Type B pancreatic cell (in vitro differentiated cells): ENCODE data around the gene FAM89A. TPM values are rescaled to one million over a fixed set of nuclear protein-coding genes. Genes with fewer than 3 reads are reported as not detected.
"Not testable (repeated sequence)": the region's sequence is repeated elsewhere in the genome, so short reads cannot be mapped to it uniquely, and the experiment has no call there.

Experiments used
- DNase-seq: peaks from one replicate; pipeline ENCODE4 v3.0.0; 2021; ENCODE audit warnings: mixed read lengths; ENCODE audit not compliant: unreplicated experiment; ENCODE audit errors: extremely low spot score
- H3K27ac Mint-ChIP-seq: 2 replicates; pipeline ENCODE4 v1.8.0; 2021; ENCODE audit warnings: mild to moderate bottlenecking, mixed read lengths
- H3K27me3 Mint-ChIP-seq: 2 replicates; pipeline ENCODE4 v1.8.0; 2021; ENCODE audit warnings: mixed read lengths
- H3K36me3 Mint-ChIP-seq: 2 replicates; pipeline ENCODE4 v1.8.0; 2021; ENCODE audit warnings: mixed read lengths
- H3K4me1 Mint-ChIP-seq: one replicate; pipeline ENCODE4 v1.8.0; 2021; ENCODE audit warnings: mixed read lengths; ENCODE audit not compliant: unreplicated experiment
- H3K4me3 Mint-ChIP-seq: 2 replicates; pipeline ENCODE4 v1.8.0; 2021; ENCODE audit warnings: mild to moderate bottlenecking, mixed read lengths
- H3K9me3 Mint-ChIP-seq: 2 replicates; pipeline ENCODE4 v1.8.0; 2021; ENCODE audit warnings: mixed read lengths
- CTCF ChIP-seq: fragments of 200-600 bp; sonication (generic); conservative IDR thresholded peaks from 2 replicates; pipeline ENCODE4 v1.5.0; 2021; ENCODE audit warnings: antibody characterized with exemption, mild to moderate bottlenecking
- total RNA-seq: library from RNA; stranded (reverse); gene quantifications from 2 replicates; pipeline ENCODE4 v1.2.1, GENCODE V29; 2021; ENCODE audit warnings: low replicate concordance

Gene FAM89A
- total RNA-seq, 1 donor from 2014 or later, result 11.9 TPM

GRCh38 chr1:231057410-231057809 lies 17.4 kb upstream of the FAM89A start:
- DNase-seq, result no peak
- H3K4me1 Mint-ChIP-seq, result peaks cover 18% of the 10 kb centered on the region
- H3K4me3 Mint-ChIP-seq, result no peak overlapping the region
- H3K27me3 Mint-ChIP-seq, result peaks cover 8% of the 10 kb centered on the region
- H3K27ac Mint-ChIP-seq, result no peak overlapping the region
- peaks cover 10% of the 10 kb centered on the region for H3K9me3 Mint-ChIP-seq
- no peaks in the 10 kb centered on the region for H3K36me3 Mint-ChIP-seq
- TF ChIP-seq CTCF, result no peak

DNA sequence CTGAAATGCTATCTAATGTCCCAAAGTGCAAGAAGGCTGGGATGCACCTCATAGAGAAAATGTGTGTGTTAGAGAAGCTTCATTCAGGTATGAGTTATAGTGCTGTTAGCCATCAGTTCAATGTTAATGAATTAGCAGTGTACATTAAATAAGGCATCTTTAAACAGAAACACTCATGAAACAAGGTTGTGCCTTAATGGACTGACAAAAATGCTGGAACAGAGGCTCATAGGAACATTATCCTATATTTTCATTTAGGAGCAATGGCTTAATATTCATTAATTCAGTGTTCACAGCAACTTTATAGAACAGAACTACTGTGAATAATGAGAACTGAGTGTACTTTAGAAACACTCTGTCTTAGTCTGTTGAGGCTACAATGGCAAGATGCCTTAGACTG lies 15.2 kb upstream of the FAM89A start:
- Mint-ChIP-seq H3K27ac (no peak overlapping the region), H3K4me3 (no peak overlapping the region), H3K27me3 (peaks cover 5% of the 10 kb centered on the region), H3K9me3 (peaks cover 10% of the 10 kb centered on the region), H3K4me1 (peaks cover 18% of the 10 kb centered on the region), H3K36me3 (no peaks in the 10 kb centered on the region)
- TF ChIP-seq CTCF, result no peak
- DNase-seq, result no peak

DNA sequence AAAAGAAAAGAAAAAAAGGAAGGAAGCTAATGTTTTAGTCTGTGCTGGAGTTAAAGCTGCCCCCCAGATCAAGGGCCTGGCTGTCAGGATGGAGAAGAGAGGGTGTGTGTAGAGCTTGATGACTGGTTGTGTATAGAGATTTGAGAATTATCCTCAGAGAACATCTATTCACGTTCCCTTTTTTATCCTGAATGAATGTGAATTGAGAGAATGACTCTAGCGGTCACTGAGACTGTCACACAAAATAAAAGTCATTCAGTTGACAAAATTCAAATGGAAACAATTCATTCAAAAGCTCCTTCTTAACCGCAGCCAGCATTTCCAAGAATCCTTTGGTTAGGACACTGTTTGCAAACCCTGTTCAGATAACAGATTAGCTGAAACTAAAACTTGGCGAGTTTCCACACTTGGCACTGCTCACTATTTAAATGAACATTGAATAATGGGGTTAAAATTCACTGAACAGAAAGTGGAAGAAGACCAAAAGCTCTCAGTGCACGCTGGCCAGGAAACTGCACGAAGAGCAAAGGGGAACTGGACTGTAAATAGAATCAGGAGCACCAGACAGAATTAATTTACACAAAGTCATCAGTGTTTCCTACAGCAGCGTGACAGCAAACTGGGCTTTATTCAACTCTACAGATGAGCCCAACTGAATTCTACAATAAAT lies 13.6 kb upstream of the FAM89A start:
- Mint-ChIP-seq H3K27me3 (peaks cover 16% of the 10 kb centered on the region), H3K4me1 (peaks cover 14% of the 10 kb centered on the region), H3K27ac (peak overlapping the region; percentile 21), H3K9me3 (peaks cover 10% of the 10 kb centered on the region), H3K4me3 (no peak overlapping the region), H3K36me3 (no peaks in the 10 kb centered on the region)
- no peak for DNase-seq
- TF ChIP-seq CTCF, result no peak

- TF ChIP-seq CTCF, result no peak
- no peaks in the 10 kb centered on the region for H3K36me3 Mint-ChIP-seq
- H3K4me1 Mint-ChIP-seq, result peaks cover 12% of the 10 kb centered on the region
- no peak overlapping the region for H3K27ac Mint-ChIP-seq
- no peak overlapping the region for H3K4me3 Mint-ChIP-seq
- no peak for DNase-seq
- H3K9me3 Mint-ChIP-seq, result peaks cover 10% of the 10 kb centered on the region
- peaks cover 22% of the 10 kb centered on the region for H3K27me3 Mint-ChIP-seq
These were observed 12.7 kb upstream of the FAM89A start for GRCh38 chr1:231052777-231053176.

DNA sequence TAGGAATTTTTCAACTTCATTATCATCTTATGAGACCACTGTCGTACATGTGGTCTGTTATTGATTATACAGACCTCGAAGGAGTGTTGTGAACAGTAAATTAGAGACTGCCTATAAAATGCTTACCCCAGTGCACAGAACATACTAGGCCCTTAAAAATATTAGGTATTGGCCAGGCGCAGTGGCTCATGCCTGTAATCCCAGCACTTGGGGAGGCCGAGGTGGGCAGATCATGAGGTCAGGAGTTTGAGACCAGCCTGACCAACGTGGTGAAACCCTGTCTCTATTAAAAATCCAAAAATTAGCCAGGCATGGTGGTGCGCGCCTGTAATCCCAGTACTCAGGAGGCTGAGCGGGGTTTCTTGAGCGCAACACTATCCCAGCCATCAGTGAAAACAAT lies 10.9 kb upstream of the FAM89A start:
- peaks cover 12% of the 10 kb centered on the region for H3K4me1 Mint-ChIP-seq
- not testable (repeated sequence) for H3K27ac Mint-ChIP-seq, H3K9me3 Mint-ChIP-seq, H3K4me3 Mint-ChIP-seq, DNase-seq, H3K36me3 Mint-ChIP-seq
- H3K27me3 Mint-ChIP-seq, result peaks cover 33% of the 10 kb centered on the region

DNA sequence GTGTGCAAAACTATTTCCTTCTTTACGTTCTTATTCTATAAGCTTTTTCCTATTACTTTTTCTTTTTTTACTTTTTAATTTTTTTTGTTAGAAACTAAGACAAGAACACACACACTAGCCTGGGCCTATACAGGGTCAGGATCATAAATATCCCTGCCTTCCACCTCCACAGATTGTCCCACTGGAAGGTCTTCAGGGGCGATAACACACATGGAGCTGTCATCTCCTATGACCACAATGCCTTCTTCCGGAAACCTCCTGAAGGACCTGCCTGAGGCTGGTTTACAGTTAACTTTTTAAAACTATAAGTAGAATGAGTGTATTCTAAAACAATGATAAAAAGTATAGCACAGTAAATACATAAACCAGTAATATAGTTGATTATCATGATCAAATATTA lies 10.3 kb upstream of the FAM89A start:
- Mint-ChIP-seq H3K36me3 (peaks cover 1% of the 10 kb centered on the region), H3K27me3 (peaks cover 39% of the 10 kb centered on the region), H3K4me1 (peaks cover 12% of the 10 kb centered on the region), H3K4me3 (no peak overlapping the region), H3K27ac (no peak overlapping the region), H3K9me3 (peaks cover 2% of the 10 kb centered on the region)
- DNase-seq, result no peak
- TF ChIP-seq CTCF, result no peak
